ENCODE results near the gene GCK.

Gene GCK

GRCh38 chr7:44222074-44222473 lies 32.8 kb upstream of the GCK start:
- DNase-seq, result no peak

GRCh38 chr7:44221231-44221791 lies 32.1 kb upstream of the GCK start:
- no peak for DNase-seq

GRCh38 chr7:44220358-44221112 lies 31.3 kb upstream of the GCK start:
- DNase-seq, result no peak

DNA sequence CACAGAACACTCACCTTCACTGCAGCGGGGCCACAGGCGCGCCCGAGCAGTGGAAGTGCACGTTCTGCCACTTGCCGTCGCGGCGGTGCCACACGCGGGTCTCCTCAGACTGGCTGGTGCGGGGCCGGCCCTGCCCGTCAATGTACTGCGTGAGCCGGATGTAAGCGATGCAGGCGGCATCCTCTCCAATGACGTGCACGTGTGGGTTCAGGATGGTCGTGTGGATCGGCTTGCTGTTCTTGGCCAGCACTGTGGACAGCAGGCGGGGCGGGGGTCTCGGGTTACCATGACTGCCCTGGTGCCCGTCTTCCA lies 30.8 kb upstream of the GCK start:
- no peak for DNase-seq

DNA sequence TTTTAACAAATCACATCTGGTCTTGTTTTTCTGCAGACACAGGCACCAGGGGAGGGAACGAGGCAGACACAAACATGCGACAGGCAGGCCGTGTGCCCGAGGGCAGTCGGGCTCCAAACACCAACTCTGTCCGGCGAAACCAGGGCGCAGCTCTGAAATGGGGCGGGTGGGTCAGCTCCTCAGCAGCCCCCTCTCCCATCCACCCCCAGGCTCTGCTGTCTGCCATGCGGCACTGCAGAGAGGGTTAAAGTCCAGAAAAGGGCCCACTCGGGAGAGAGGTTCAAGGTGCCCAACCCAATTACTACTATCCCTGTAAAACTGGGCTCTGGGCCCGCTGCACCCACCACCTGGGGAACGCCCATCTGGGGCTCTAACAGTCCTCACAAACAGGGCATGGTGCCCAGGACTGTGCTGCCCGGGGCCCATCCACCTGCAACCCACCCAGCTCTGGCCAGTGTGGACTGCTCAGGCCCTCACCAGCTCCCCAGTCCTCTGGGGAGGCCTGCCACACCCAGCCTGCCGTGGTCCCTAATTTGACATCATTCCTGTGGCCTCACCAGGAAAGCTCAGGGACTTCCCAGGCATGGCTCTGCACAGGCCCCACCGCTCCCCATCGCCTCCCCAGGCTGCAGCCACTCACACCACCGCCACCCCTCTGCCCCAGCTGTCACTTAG lies 30.3 kb upstream of the GCK start:
- no peak for DNase-seq

DNA sequence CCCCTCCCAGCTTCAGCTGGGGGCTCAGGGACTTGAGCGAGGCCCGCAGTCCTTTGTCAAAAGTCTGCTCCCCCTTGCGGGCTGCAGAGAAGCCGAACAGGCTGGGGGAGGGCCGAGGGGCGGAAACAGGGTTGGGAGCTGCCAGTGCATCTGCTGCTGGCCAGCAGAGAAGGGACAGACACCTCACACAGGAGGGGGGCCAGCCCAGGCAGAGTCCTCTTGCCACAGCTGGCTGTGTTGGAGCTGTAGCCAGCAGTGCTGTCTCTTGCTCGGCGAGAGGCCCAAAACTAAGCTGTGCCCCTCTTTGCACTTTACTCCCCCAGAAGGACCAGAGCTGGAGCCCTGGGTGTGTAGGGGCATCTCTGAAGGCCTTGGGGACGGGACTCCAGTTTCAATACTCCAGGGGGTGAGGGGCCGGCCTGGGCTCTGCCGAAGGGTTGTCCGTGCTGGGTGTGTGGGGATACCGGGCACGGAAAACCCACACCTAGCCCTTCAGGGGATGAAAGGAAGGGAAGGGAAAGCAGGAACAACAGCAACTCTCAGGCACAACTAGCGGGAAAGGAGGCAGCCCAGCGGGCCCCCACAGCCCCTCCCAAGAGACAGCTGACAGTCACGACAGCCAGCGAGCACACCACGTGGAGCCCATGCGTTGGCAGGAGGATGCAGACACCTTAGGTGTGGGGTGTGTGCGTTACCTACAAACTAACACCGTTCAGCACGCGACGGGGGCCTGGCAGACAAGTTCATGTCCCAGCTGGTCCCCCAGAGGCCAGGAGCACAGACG lies 29.4 kb upstream of the GCK start:
- DNase-seq, result no peak

DNA sequence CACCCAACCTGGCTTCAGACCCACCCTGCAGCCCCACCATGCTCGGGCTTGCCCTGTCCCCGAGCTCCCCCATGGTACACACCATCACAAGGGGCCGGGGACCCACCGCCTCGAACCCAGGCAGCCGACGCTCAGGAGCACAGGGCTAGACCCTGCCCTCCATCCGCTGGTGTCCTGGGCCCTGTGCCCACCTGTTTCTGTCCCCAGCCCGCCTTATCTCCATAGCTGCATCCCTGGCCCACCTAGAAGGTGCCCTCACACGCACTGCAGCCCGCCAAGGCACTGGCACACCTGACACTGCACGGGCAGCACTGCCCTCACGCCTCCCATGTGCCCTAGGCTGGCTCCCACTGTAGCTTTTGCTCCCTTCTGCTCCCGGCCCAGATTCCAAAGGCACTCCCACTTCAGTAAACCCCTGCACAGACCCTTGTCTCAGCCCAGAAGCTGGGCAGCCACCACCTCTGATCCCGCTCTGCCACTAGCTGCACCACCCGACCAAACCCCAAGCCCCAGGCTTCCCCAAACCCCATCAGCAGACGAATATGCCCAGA lies 28.7 kb upstream of the GCK start:
- DNase-seq, result no peak

GRCh38 chr7:44217223-44217714 lies 28.0 kb upstream of the GCK start:
- DNase-seq, result no peak

- DNase-seq, result no peak
Observed at GRCh38 chr7:44216521-44217222, 27.4 kb upstream of the GCK start.

- DNase-seq, result no peak
Observed at GRCh38 chr7:44216019-44216418, 26.8 kb upstream of the GCK start.

GRCh38 chr7:44215531-44215930 lies 26.3 kb upstream of the GCK start:
- no peak for DNase-seq

DNA sequence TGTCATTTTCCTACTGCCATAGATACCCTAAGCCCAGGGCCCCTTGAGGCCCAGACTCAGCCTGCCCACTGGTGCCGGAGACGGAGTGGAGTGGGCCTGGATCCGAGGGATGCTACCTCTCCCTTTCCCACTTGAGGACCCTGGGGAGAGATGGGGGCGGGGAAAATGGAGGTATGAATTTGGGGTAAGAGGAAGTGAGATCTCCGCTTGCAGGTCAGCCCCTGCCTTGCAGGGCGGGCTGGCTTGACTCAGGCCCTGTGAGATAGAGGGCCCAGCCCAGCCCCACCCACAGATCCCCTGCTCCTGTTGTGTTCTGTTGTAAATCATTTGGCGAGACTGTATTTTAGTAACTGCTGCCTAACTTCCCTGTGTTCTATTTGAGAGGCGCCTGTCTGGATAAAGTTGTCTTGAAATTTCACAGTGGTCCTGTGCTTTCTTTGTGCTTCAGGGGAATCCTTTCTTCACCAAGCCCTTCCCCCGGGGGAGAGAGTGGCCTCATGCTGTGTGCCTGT lies 24.7 kb upstream of the GCK start:
- DNase-seq, result no peak

GRCh38 chr7:44213206-44213876 lies 24.1 kb upstream of the GCK start:
- no peak for DNase-seq

GRCh38 chr7:44212581-44213184 lies 23.4 kb upstream of the GCK start:
- no peak for DNase-seq

GRCh38 chr7:44212018-44212417 lies 22.8 kb upstream of the GCK start:
- no peak for DNase-seq

DNA sequence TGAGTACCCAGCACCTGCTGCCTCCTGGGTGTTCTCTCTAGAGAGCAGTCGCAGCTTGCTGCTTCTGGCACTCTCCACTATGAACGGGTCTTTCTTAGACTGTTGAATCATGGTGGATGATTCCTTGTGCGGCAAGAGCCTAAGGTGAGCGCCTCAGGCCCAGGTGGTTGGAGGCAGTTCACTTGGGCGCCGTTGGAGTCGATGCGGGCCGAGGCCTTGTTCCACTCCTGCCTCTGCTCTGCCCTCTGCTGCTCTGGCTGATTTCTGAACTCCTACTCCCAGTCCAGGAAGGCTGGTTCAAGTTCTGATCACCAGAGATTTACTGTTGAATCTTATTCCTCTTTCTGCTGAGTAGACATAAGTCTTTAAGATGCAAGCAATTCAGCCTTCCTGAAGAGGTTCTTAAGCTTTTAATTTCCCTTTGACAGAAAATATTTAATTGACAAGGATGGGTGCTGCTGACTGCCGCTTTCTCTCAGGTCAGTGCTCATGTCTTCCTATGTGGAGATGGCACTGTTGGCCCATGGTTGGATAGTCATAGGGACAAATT lies 22.0 kb upstream of the GCK start:
- DNase-seq, result no peak

GRCh38 chr7:44210107-44210506 lies 20.9 kb upstream of the GCK start:
- DNase-seq, result no peak

- DNase-seq, result no peak
Observed at GRCh38 chr7:44208085-44208484, 18.8 kb upstream of the GCK start.

DNA sequence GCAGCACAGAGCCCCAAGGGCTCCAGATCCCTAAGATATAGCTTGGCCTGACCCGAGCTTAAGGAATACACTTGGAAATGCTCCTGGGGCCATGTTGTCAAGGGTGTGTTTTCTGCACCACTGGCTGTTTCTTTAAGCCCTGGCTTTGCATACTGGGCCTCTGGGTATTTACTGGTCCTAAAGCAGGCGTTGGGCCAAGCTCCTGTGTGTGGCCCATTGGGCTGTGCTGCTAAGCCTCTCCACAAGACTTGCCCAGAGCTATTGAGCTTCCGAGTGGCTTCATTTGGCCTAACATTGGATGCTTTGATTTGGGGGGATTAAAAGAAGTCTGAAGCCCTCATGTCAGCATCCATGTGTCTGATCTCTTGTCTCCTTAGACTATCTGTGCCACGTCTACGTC lies 16.8 kb upstream of the GCK start:
- no peak for DNase-seq

DNA sequence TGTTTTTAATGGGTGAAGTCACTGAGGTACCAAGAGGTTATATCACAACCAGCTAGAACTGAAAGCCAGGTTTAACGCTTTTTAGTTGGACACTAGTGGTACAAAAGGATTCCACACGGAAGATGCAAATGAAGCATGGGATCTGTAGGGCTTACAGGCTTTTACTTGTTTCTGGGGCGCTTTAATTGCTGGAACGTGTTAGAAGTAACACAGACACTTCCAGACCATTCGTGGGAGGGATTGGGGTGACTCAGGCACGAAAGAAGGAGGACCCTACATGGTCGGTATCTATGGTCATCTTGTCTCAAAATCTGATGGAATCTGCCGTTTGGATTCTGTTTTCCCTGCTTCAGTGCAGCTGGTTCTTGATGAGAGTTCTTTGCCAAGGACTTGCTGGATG lies 12.6 kb upstream of the GCK start:
- no peak for DNase-seq
